IMR-90 (cell line): ENCODE measurements around the gene CORO1C.

Experiments
- CEBPB ChIP-seq: IDR thresholded peaks from 2 replicates; pipeline ENCODE4 v1.6.1; 2012; ENCODE audit warnings: low read depth, low read length, improper control_type of control experiment
- FOS ChIP-seq: fragments of 150-350 bp; IDR thresholded peaks from 2 replicates; pipeline ENCODE4 v1.6.1; 2016; ENCODE audit warnings: low read depth, low read length
- MAFK ChIP-seq: IDR thresholded peaks from 2 replicates; pipeline ENCODE4 v1.6.1; 2012; ENCODE audit warnings: low read depth, low read length, improper control_type of control experiment
- MAZ ChIP-seq: IDR thresholded peaks from 2 replicates; pipeline ENCODE4 v1.6.1; 2012; ENCODE audit warnings: low read depth, mild to moderate bottlenecking, low read length, improper control_type of control experiment, moderate library complexity, borderline replicate concordance
- MXI1 ChIP-seq: IDR thresholded peaks from 2 replicates; pipeline ENCODE4 v1.6.1; 2012; ENCODE audit warnings: low read depth, mild to moderate bottlenecking, low read length, moderate library complexity, borderline replicate concordance
- POLR2A ChIP-seq: IDR thresholded peaks from 2 replicates; pipeline ENCODE4 v1.6.1; 2012; ENCODE audit warnings: mild to moderate bottlenecking, low read depth, low read length
- RAD21 ChIP-seq: IDR thresholded peaks from 2 replicates; pipeline ENCODE4 v1.6.1; 2012; ENCODE audit warnings: low read length, improper control_type of control experiment
- RFX5 ChIP-seq: IDR thresholded peaks from 2 replicates; pipeline ENCODE4 v1.8.0; 2012; ENCODE audit warnings: low read depth, mild to moderate bottlenecking, low read length, moderate library complexity
- SMC3 ChIP-seq: fragments of 150-350 bp; IDR thresholded peaks from 2 replicates; pipeline ENCODE4 v1.6.1; 2016; ENCODE audit warnings: low read depth, mild to moderate bottlenecking, antibody characterized with exemption, low read length, moderate library complexity
- TF ChIP-seq, protein P1 (sequence below): conservative IDR thresholded peaks from 2 replicates; pipeline ENCODE4 v1.5.1; 2012; ENCODE audit warnings: mild to moderate bottlenecking, low read depth, low read length, improper control_type of control experiment
- TF ChIP-seq, protein P2 (sequence below): fragments of 150-350 bp; IDR thresholded peaks from 2 replicates; pipeline ENCODE4 v1.6.1; 2017; ENCODE audit warnings: mild to moderate bottlenecking, antibody characterized with exemption, low read length, low read depth

DNA sequence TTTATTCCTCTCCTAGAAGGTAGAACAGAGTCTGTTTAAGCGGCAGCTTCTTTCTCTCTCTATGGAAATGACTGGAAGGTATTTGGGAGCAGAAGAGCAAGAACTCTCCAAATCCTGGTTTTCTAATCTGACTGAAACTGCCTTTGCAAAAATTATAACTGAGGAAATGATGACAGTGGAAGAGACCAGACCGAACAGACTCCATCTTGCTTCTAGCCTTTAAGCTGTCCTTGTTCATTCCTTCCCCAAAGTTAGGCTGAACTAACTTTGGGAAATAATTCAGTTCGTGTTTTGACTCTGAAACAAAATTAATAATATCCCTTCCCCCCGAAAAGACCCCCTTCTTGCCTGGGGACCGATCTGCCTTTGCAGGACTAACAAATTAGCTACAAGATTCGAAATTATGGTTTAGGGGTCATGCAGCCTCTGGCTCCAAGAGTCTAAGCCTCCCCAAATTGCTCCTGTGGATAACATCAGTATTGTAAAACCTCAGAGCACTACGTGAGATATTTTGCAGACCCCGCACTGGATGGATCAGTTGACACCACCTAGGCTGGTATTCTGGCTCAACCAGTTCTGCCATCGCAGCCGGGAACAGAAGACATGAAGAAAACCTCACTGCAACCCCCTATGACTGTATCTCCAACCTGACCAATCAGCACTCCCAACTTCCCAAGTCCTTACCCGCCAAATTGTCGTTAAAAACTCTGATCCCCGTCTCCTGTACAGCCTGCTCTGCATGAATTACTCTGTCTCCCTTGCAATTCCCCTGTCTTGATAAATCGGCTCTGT lies 111.8 kb downstream of the CORO1C start:
- TF ChIP-seq, protein P1, sequence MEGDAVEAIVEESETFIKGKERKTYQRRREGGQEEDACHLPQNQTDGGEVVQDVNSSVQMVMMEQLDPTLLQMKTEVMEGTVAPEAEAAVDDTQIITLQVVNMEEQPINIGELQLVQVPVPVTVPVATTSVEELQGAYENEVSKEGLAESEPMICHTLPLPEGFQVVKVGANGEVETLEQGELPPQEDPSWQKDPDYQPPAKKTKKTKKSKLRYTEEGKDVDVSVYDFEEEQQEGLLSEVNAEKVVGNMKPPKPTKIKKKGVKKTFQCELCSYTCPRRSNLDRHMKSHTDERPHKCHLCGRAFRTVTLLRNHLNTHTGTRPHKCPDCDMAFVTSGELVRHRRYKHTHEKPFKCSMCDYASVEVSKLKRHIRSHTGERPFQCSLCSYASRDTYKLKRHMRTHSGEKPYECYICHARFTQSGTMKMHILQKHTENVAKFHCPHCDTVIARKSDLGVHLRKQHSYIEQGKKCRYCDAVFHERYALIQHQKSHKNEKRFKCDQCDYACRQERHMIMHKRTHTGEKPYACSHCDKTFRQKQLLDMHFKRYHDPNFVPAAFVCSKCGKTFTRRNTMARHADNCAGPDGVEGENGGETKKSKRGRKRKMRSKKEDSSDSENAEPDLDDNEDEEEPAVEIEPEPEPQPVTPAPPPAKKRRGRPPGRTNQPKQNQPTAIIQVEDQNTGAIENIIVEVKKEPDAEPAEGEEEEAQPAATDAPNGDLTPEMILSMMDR, result no peak
- TF ChIP-seq MAZ (no peak), FOS (no peak), POLR2A (no peak), SMC3 (no peak), CEBPB (no peak), RAD21 (no peak), RFX5 (no peak), MXI1 (no peak), MAFK (no peak)
- TF ChIP-seq, protein P2, sequence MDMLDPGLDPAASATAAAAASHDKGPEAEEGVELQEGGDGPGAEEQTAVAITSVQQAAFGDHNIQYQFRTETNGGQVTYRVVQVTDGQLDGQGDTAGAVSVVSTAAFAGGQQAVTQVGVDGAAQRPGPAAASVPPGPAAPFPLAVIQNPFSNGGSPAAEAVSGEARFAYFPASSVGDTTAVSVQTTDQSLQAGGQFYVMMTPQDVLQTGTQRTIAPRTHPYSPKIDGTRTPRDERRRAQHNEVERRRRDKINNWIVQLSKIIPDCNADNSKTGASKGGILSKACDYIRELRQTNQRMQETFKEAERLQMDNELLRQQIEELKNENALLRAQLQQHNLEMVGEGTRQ, result no peak
